Endothelial cell of umbilical vein (primary cell): ENCODE measurements around the gene CTDSPL. TPM values are rescaled to one million over a fixed set of nuclear protein-coding genes. Genes with fewer than 3 reads are reported as not detected.

Source experiments
- BruUV-seq: library from RNA; stranded (reverse); fragments of 400-500 nt; replicated peaks from 2 replicates; lab custom pipeline; 2021; lab: Mats Ljungman, UMichigan
- CTCF ChIA-PET: fragments of 300-600, 350-600 bp; sonication (Branson Sonifier 250); formaldehyde crosslinking; loops from one replicate; lab custom pipeline; 2021; ENCODE audit warnings: antibody characterized with exemption, inconsistent platforms; lab: Charles Lee
- POLR2A ChIA-PET: fragments of 300-600, 350-600 bp; sonication (Branson Sonifier 250); formaldehyde crosslinking; loops from one replicate; lab custom pipeline; 2021; ENCODE audit warnings: antibody characterized with exemption, inconsistent platforms; lab: Charles Lee
- DNase-seq: peaks from one replicate; pipeline ENCODE4 v3.0.0-alpha.2; 2011; ENCODE audit warnings: low read depth, low spot score
- FAIRE-seq: peaks from 2 replicates; lab custom pipeline; 2011; peaks lifted over from hg19 to GRCh38; lab: Jason Lieb, UNC
- H2AFZ ChIP-seq: 2 replicates; pipeline ENCODE4 v1.6.0; 2012; ENCODE audit warnings: low read depth, low read length, control low read depth, inconsistent platforms
- H3K27ac ChIP-seq: 2 replicates; pipeline ENCODE4 v1.5.1; 2011; ENCODE audit warnings: low read depth, mild to moderate bottlenecking, control low read depth, low read length, moderate library complexity; ENCODE audit not compliant: insufficient read depth
- H3K27me3 ChIP-seq, 2 experiments: 2 replicates each; pipeline versions ENCODE4 v1.6.0 to v1.6.1; 2011; ENCODE audit warnings: low read length in 2 of 2, mixed read lengths in 1 of 2; ENCODE audit not compliant: control insufficient read depth in 2 of 2, insufficient read depth in 2 of 2
- H3K36me3 ChIP-seq, 2 experiments: 2 replicates in 1 of 2; 3 replicates in 1 of 2; pipeline ENCODE4 v1.5.1; 2011; ENCODE audit warnings: low read length in 2 of 2, mild to moderate bottlenecking in 1 of 2, moderate library complexity in 1 of 2; ENCODE audit not compliant: control insufficient read depth in 2 of 2, insufficient read depth in 2 of 2; ENCODE audit errors: extremely low read depth in 1 of 2
- H3K4me1 ChIP-seq: 3 replicates; pipeline ENCODE4 v1.5.1; 2011; ENCODE audit warnings: mild to moderate bottlenecking, low read length; ENCODE audit not compliant: control insufficient read depth, insufficient read depth; ENCODE audit errors: extremely low read depth
- H3K4me2 ChIP-seq: 2 replicates; pipeline ENCODE4 v1.6.1; 2011; ENCODE audit warnings: low read length, control low read depth, mixed read lengths; ENCODE audit not compliant: insufficient read depth
- H3K4me3 ChIP-seq, 3 experiments: fragments of 200-600 bp in 1 of 3; sonication (generic), shearing (Covaris generic) in 1 of 3; replicated peaks in 1 of 3; 2 replicates each; pipeline ENCODE4 v1.5.1; 2011 to 2016; ENCODE audit warnings: control low read depth in 3 of 3, low read length in 3 of 3, mild to moderate bottlenecking in 2 of 3, inconsistent platforms in 1 of 3, low read depth in 1 of 3, moderate library complexity in 1 of 3; ENCODE audit not compliant: insufficient read depth in 1 of 3
- H3K79me2 ChIP-seq: 2 replicates; pipeline ENCODE4 v1.6.0; 2012; ENCODE audit warnings: low read length, inconsistent platforms; ENCODE audit not compliant: control insufficient read depth, insufficient read depth
- H3K9ac ChIP-seq: replicated peaks from 2 replicates; pipeline ENCODE3; 2011; ENCODE audit warnings: low read length, control low read depth; ENCODE audit not compliant: insufficient read depth; ENCODE audit errors: extremely low read depth
- H3K9me1 ChIP-seq: replicated peaks from 3 replicates; pipeline ENCODE4 v1.6.0; 2011; ENCODE audit warnings: mild to moderate bottlenecking, low read length; ENCODE audit not compliant: control insufficient read depth, insufficient read depth; ENCODE audit errors: extremely low read depth
- H3K9me3 ChIP-seq: replicated peaks from 2 replicates; pipeline ENCODE4 v1.5.1; 2012; ENCODE audit warnings: low read length, inconsistent platforms; ENCODE audit not compliant: control insufficient read depth, insufficient read depth
- H4K20me1 ChIP-seq: replicated peaks from 2 replicates; pipeline ENCODE3; 2011; ENCODE audit warnings: mild to moderate bottlenecking, low read length; ENCODE audit not compliant: control insufficient read depth, insufficient read depth; ENCODE audit errors: extremely low read depth
- CTCF ChIP-seq, 2 donors: IDR thresholded peaks; 1 replicate in 1 of 2; 2 replicates in 1 of 2; pipeline ENCODE4 v1.5.1; 2011; ENCODE audit warnings: low read length in 2 of 2, mild to moderate bottlenecking in 2 of 2, moderate library complexity in 2 of 2, control low read depth in 1 of 2, inconsistent platforms in 1 of 2, low read depth in 1 of 2; ENCODE audit not compliant: insufficient read depth in 1 of 2; ENCODE audit errors: extremely low read depth in 1 of 2
- GATA2 ChIP-seq: IDR thresholded peaks from 2 replicates; pipeline ENCODE4 v1.7.0; 2011; ENCODE audit warnings: low read depth, mild to moderate bottlenecking, moderate library complexity, mixed read lengths, low read length; ENCODE audit not compliant: insufficient read length, insufficient read depth
- POLR2A ChIP-seq: IDR thresholded peaks from 2 replicates; pipeline ENCODE4 v1.6.1; 2012; ENCODE audit warnings: low read depth, mild to moderate bottlenecking, control low read depth, low read length
- POLR2AphosphoS5 ChIP-seq: IDR thresholded peaks from 2 replicates; pipeline ENCODE4 v1.6.1; 2012; ENCODE audit warnings: low read depth, mild to moderate bottlenecking, control low read depth, low read length, moderate library complexity; ENCODE audit not compliant: insufficient read depth
- dilution Hi-C: fragments of 300-500 bp; cut with MboI; formaldehyde crosslinking; loops from one replicate; pipeline ENCODE4 v1.15.0; 2019; ENCODE audit warnings: low sequenced_read_pairs; ENCODE audit not compliant: extremely low pct_ligation_motif_present
- intact Hi-C: fragments of 100-400 bp; cut with micrococcal nuclease; formaldehyde crosslinking; loops from one replicate; pipeline ENCODE4 v1.10.0; 2022
- polyA plus RNA-seq, 4 experiments: library from polyadenylated mRNA; depleted of rRNA in 3 of 4; stranded (reverse) in 3 of 4; unstranded in 1 of 4; fragments of >200 nt; gene quantifications; 2 replicates each; pipeline versions ENCODE4 v1.2.1 to v1.2.3, GENCODE V29; 2011 to 2012; ENCODE audit warnings: missing spikeins in 1 of 4
- total RNA-seq: library from RNA; stranded (reverse); gene quantifications from 2 replicates; pipeline ENCODE4 v1.2.3, GENCODE V29; 2021
- TF ChIP-seq, protein P1 (sequence below): IDR thresholded peaks from 2 replicates; pipeline ENCODE4 v1.6.1; 2011; ENCODE audit not compliant: insufficient read depth, insufficient read length

The CTDSPL gene
- total and polyA plus RNA-seq, 2 donors (not counting 3 experiments of a cell fraction or from before 2014, with no cell fraction given) = 30.1 to 43.2 TPM

GRCh38 chr3:37872413-37873160, 10.9 kb downstream of the CTDSPL start:
- Histone ChIP-seq H3K36me3 (no peaks in the 10 kb centered on the region), H3K4me1 (no peaks in the 10 kb centered on the region), H2AFZ (no peak overlapping the region), H3K4me3 (no peak overlapping the region), H3K9me3 (no peaks in the 10 kb centered on the region), H3K4me2 (no peak overlapping the region), H3K9me1 (no peaks in the 10 kb centered on the region), H3K79me2 (peaks cover 10% of the 10 kb centered on the region), H4K20me1 (peaks cover 5% of the 10 kb centered on the region), H3K27ac (no peak overlapping the region), H3K9ac (no peak overlapping the region), H3K27me3 (no peaks in the 10 kb centered on the region)
- intact Hi-C loops (no loop called here), dilution Hi-C loops (no loop called here)
- FAIRE-seq = no peak
- ChIA-PET POLR2A (no interaction called here), CTCF (interaction anchor here (1.0 to 2.0 kb wide), 3 partner anchors 9 to 95 kb away, joined by 3 to 7 read pairs (median 3); no protein-coding TSS in a partner anchor)
- TF ChIP-seq POLR2A = no peak
- no peak for TF ChIP-seq POLR2AphosphoS5
- TF ChIP-seq, protein P1, sequence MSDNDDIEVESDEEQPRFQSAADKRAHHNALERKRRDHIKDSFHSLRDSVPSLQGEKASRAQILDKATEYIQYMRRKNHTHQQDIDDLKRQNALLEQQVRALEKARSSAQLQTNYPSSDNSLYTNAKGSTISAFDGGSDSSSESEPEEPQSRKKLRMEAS = no peak
- TF ChIP-seq CTCF (IDR thresholded peaks at IDR 0.05; ENCODE audit: extremely low read depth in 1 of 2, insufficient read depth in 1 of 2, low read depth in 1 of 2, low read length in 2 of 2) = no peak
- TF ChIP-seq GATA2 = no peak
- no peak for DNase-seq
- no TSS peak for BruUV-seq
